A549 (cell line): ENCODE results near the gene KLHDC7B.

Source experiments
- BHLHE40 ChIP-seq: IDR thresholded peaks from 2 replicates; pipeline ENCODE4 v1.6.1; 2012; ENCODE audit warnings: low read depth, low read length, inconsistent platforms
- CBX2 ChIP-seq: fragments of 200-600 bp; sonication (generic); IDR thresholded peaks from 2 replicates; pipeline ENCODE4 v1.6.1; 2016; ENCODE audit warnings: low read depth, mild to moderate bottlenecking, borderline replicate concordance
- CEBPB ChIP-seq, 2 experiments: fragments of >200 bp in 1 of 2; sonication (Bioruptor Twin) in 1 of 2; formaldehyde crosslinking in 1 of 2; IDR thresholded peaks; 2 replicates each; pipeline ENCODE4 v1.6.1; 2012 to 2016
- HOXB5 ChIP-seq: fragments of 250-450 bp; sonication (Bioruptor Pico); IDR thresholded peaks from 2 replicates; pipeline ENCODE4 v1.5.0; 2020; ENCODE audit warnings: mild to moderate bottlenecking, moderate library complexity
- JUN ChIP-seq, 2 experiments: fragments of >200 bp; sonication (Bioruptor Twin); formaldehyde crosslinking; IDR thresholded peaks; 2 replicates in 1 of 2; 3 replicates in 1 of 2; pipeline ENCODE4 v1.6.1; 2016 to 2017
- MAZ ChIP-seq: fragments of 150-350 bp; IDR thresholded peaks from 2 replicates; pipeline ENCODE4 v1.6.1; 2014; ENCODE audit warnings: antibody characterized with exemption, low read depth, low read length, borderline replicate concordance
- NR3C1 ChIP-seq: fragments of >200 bp; sonication (Bioruptor Twin); formaldehyde crosslinking; IDR thresholded peaks from 3 replicates; pipeline ENCODE4 v1.6.1; 2017
- POLR2A ChIP-seq: IDR thresholded peaks from 2 replicates; pipeline ENCODE4 v1.6.1; 2012; ENCODE audit warnings: mild to moderate bottlenecking, low read length
- RARB ChIP-seq: fragments of 250-450 bp; sonication (Bioruptor Pico); IDR thresholded peaks from 2 replicates; pipeline ENCODE4 v1.8.0; 2021; ENCODE audit warnings: mild to moderate bottlenecking, moderate library complexity
- RCOR1 ChIP-seq: fragments of 150-350 bp; IDR thresholded peaks from 2 replicates; pipeline ENCODE4 v1.6.1; 2014; ENCODE audit warnings: antibody characterized with exemption, low read length, low read depth
- SMC3 ChIP-seq: fragments of >200 bp; sonication (Bioruptor Twin); formaldehyde crosslinking; IDR thresholded peaks from 3 replicates; pipeline ENCODE4 v1.6.1; 2018; ENCODE audit warnings: inconsistent platforms
- TF ChIP-seq, protein P1 (sequence below): fragments of >200 bp; sonication (Bioruptor Twin); formaldehyde crosslinking; IDR thresholded peaks from 3 replicates; pipeline ENCODE4 v1.5.1; 2016
- TF ChIP-seq, protein P2 (sequence below): fragments of 200-600 bp; sonication (generic); IDR thresholded peaks from 2 replicates; pipeline ENCODE4 v1.6.1; 2016; ENCODE audit warnings: antibody characterized with exemption, mild to moderate bottlenecking, moderate library complexity

DNA sequence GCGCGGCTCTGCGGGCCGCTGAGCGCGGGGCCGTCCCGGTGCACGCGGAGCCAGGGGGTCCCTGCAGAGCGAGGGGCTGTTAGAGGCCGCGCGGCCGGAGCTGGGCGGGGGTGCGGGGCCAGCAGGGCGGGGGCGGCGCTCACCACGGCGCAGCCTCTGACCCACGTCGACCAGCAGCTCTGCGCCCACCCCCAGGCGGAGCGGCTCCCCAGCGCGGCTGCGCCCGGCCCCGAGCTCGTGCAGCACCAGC is 19.9 kb upstream of the KLHDC7B start:
- TF ChIP-seq CBX2 = no peak
- TF ChIP-seq, protein P1, sequence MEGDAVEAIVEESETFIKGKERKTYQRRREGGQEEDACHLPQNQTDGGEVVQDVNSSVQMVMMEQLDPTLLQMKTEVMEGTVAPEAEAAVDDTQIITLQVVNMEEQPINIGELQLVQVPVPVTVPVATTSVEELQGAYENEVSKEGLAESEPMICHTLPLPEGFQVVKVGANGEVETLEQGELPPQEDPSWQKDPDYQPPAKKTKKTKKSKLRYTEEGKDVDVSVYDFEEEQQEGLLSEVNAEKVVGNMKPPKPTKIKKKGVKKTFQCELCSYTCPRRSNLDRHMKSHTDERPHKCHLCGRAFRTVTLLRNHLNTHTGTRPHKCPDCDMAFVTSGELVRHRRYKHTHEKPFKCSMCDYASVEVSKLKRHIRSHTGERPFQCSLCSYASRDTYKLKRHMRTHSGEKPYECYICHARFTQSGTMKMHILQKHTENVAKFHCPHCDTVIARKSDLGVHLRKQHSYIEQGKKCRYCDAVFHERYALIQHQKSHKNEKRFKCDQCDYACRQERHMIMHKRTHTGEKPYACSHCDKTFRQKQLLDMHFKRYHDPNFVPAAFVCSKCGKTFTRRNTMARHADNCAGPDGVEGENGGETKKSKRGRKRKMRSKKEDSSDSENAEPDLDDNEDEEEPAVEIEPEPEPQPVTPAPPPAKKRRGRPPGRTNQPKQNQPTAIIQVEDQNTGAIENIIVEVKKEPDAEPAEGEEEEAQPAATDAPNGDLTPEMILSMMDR = no peak
- no peak for TF ChIP-seq SMC3
- no peak for TF ChIP-seq MAZ
- TF ChIP-seq POLR2A = no peak
- TF ChIP-seq RARB (CRISPR knock-in tag) = no peak
- TF ChIP-seq BHLHE40 = no peak
- TF ChIP-seq HOXB5 (CRISPR knock-in tag) = no peak
- TF ChIP-seq, protein P2, sequence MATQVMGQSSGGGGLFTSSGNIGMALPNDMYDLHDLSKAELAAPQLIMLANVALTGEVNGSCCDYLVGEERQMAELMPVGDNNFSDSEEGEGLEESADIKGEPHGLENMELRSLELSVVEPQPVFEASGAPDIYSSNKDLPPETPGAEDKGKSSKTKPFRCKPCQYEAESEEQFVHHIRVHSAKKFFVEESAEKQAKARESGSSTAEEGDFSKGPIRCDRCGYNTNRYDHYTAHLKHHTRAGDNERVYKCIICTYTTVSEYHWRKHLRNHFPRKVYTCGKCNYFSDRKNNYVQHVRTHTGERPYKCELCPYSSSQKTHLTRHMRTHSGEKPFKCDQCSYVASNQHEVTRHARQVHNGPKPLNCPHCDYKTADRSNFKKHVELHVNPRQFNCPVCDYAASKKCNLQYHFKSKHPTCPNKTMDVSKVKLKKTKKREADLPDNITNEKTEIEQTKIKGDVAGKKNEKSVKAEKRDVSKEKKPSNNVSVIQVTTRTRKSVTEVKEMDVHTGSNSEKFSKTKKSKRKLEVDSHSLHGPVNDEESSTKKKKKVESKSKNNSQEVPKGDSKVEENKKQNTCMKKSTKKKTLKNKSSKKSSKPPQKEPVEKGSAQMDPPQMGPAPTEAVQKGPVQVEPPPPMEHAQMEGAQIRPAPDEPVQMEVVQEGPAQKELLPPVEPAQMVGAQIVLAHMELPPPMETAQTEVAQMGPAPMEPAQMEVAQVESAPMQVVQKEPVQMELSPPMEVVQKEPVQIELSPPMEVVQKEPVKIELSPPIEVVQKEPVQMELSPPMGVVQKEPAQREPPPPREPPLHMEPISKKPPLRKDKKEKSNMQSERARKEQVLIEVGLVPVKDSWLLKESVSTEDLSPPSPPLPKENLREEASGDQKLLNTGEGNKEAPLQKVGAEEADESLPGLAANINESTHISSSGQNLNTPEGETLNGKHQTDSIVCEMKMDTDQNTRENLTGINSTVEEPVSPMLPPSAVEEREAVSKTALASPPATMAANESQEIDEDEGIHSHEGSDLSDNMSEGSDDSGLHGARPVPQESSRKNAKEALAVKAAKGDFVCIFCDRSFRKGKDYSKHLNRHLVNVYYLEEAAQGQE = no peak
- no peak for TF ChIP-seq CEBPB (IDR thresholded peaks at IDR 0.05)
- peak; percentile 16 to 39; a peak in 1 of 5 replicates for TF ChIP-seq JUN (IDR thresholded peaks at IDR 0.05)
- TF ChIP-seq RCOR1 = no peak
- no peak for TF ChIP-seq NR3C1
